ENCODE results near the gene SOX15.

SOX15 gene

DNA sequence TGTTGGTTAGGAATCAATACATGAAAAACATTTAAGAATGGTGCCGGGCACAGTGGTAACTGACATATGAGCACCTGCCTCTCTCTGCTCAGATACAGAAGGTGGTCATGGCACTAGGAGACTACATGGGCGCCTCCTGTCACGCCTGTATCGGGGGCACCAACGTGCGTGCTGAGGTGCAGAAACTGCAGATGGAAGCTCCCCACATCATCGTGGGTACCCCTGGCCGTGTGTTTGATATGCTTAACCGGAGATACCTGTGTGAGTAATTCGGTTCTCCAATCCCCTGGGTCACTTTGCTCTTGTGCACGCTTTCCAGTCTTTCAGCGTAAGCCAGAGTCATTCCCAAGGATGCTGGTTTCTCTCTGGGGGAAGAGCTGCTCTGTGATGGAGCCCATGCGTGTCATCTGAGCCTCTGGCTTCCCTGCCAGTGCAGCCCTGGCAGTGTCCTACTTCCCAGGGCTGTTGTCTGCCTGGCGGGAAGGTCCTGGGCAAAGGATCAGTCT, 13.4 kb downstream of the SOX15 start:
- DNase-seq, result no peak

- no peak for DNase-seq
Measured at GRCh38 chr17:7575959-7576358, 13.9 kb downstream of the SOX15 start.

GRCh38 chr17:7575481-7575883, 14.4 kb downstream of the SOX15 start:
- no peak for DNase-seq

- DNase-seq, result no peak
Measured at GRCh38 chr17:7574176-7574953, 15.5 kb downstream of the SOX15 start.

GRCh38 chr17:7573324-7574080, 16.4 kb downstream of the SOX15 start:
- DNase-seq, result peak; percentile 64

DNA sequence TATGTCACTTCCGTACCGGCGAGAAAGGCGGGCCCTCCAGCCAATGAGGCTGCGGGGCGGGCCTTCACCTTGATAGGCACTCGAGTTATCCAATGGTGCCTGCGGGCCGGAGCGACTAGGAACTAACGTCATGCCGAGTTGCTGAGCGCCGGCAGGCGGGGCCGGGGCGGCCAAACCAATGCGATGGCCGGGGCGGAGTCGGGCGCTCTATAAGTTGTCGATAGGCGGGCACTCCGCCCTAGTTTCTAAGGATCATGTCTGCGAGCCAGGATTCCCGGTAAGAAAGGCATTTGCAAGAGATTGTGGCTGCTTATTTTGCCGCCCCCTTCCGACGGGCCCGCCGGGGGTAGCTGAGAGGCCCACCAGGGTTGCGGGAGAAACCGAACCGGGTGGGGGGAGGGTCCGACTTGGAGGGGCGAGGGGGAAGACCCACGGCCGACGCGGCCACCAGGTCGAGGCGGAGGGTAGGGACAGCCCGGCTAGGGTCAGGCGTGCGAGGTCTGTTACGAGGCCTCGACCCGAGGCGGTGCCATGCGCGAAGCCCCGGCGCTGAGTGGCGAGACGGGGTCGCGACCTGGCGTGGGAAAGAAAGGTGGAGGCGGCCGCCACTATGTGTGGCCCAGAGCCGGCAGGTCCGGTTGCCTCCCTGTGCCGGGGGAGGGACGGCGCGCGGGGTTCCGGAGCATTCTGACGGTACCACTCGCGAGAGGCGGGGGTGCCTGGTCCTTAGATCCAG, 17.1 kb downstream of the SOX15 start:
- peak; percentile 98 for DNase-seq

DNA sequence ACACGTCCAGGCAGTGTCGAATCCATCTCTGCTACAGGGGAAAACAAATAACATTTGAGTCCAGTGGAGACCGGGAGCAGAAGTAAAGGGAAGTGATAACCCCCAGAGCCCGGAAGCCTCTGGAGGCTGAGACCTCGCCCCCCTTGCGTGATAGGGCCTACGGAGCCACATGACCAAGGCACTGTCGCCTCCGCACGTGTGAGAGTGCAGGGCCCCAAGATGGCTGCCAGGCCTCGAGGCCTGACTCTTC, 17.6 kb downstream of the SOX15 start:
- DNase-seq, result no peak

DNA sequence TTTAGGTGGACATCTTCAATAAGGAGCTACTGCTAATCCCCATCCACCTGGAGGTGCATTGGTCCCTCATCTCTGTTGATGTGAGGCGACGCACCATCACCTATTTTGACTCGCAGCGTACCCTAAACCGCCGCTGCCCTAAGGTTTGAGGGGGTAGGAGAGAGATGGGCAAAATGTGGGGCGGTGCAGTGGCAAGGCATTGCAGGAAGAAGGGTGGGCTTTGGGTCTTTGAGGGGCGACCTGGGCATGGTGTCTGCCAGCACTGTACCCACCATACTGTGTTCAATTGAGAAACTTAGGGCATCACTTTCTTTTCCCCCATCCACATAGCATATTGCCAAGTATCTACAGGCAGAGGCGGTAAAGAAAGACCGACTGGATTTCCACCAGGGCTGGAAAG, 19.5 kb downstream of the SOX15 start:
- no peak for DNase-seq

DNA sequence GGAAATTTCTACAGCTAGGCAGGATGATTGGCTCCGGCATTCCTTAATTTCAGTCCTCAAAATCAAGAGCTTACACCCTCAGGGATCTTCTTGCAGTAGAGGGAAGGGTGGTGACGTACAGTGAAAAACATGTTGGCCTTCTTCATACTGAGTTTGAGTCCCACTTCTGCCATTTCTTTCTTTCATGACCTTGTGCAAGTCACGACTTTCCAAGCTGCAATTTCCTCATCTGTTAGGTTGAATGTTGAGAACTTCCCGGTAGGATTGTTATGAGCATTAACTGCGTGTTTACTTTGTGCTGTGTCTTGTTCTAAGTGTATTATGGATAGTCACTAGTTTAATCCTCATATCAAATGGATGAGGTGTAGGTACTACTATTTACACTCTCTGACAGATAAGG, 20.3 kb downstream of the SOX15 start:
- no peak for DNase-seq

- no peak for DNase-seq
Measured at GRCh38 chr17:7563115-7563869, 26.6 kb downstream of the SOX15 start.

DNA sequence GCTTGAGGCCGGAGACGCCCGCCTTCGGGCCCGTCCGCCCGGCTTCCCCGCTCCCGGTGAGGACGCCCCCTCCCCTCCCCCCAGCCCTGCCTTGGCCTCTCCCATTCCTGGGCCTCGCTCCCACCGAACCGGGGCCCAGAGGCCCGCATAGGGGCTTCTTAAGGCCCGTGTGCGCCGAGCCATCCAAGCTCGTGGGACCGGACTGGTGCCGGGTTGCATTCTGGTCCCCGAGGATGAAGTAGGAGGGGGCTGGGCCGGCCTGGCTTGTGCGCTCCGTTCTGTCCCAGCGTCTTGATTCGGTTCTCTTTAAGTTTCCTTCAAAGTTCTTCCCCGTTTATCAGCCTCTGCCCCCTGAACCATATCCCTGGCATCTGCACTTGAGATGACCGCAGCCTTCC, 27.7 kb downstream of the SOX15 start:
- DNase-seq, result no peak

DNA sequence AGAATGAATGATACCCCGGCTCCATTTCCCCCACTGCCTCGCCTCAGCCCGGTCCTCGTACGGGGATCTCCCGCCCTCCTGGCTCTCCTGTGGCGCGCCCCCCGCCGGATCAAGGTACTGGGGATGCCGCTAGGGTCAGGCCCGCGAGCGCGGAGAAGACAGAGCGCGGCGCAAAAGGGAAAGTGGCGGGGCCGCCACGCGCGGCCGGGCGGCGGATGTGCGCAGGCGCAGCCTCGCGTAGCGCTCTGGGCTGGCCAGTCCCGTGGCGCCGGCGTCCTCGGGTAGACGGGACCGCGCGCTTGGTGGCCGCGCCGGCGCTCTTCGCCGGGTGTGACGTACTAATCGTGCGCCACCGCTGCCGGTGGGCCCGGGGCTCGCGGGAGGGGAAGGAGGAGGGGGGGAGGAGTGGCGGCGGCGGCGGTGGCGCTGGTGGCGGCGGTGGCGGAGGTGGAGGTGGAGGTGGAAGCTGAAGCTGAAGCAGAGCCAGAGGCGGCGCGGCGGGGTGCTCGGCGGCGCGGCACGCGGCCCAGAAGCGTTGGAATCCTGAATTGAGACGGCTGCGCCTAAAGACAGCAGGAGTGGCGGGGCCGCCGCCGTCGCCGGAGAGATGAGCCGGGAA, 28.2 kb downstream of the SOX15 start, which contains the start of gene SENP3:
TSS of gene SENP3 (plus strand) at position 331 of the 619 bp plus-strand sequence. CDS start 1,158 bp downstream, outside the sequence.
- DNase-seq, result peak; percentile 70

DNA sequence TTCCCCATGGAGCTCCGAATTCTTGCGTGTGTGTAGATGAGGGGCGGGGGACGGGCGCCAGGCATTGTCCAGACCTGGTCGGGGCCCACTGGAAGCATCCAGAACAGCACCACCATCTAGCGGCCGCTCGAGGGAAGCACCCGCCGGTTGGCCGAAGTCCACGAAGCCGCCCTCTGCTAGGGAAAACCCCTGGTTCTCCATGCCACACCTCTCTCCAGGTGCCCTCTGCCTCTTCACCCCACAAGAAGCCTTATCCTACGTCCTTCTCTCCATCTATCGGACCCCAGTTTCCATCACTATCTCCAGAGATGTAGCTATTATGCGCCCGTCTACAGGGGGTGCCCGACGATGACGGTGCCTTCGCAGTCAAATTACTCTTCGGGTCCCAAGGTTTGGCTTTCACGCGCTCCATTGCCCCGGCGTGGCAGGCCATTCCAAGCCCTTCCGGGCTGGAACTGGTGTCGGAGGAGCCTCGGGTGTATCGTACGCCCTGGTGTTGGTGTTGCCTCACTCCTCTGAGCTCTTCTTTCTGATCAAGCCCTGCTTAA, 28.8 kb downstream of the SOX15 start:
- DNase-seq, result peak; percentile 87

DNA sequence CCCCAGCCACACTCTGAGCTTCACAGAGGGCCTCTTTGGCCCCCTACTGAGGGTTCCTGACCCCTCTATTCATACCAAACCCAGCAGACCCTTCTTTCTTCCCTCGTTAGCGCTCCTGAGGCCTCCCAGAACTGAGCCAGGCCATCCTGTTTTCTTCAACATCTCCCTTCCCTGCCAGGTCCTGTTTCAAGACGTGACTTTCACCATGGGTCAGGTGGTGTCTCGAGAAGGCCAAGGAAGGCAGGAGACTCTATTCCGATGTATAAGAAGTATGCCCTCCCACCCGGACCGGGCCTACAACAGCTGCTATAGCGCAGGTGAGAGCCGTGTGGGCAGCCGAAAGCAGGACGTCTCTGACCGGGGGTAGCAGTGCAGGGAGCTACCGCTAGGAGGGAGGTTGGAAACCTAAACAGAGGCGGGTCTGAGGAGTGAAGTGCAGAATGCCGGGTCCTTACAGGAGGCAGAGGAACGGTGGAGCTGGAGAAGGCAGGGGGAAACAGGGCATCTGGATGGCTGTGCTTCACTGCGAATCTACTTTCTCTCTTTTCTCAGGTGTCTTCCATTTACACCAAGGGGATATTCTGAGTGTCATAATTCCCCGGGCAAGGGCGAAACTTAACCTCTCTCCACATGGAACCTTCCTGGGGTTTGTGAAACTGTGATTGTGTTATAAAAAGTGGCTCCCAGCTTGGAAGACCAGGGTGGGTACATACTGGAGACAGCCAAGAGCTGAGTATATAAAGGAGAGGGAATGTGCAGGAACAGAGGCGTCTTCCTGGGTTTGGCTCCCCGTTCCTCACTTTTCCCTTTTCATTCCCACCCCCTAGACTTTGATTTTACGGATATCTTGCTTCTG, 29.5 kb downstream of the SOX15 start:
- peak; percentile 41 for DNase-seq

GRCh38 chr17:7559320-7560171, 30.3 kb downstream of the SOX15 start:
- peak; percentile 68 for DNase-seq

GRCh38 chr17:7558544-7559319, 31.2 kb downstream of the SOX15 start, which contains the start of gene TNFSF13:
Gene TNFSF13, plus strand, starts transcription at chr17:7558750. Its CDS starts 290 bp downstream, at chr17:7559040.
- DNase-seq, result peak; percentile 43

DNA sequence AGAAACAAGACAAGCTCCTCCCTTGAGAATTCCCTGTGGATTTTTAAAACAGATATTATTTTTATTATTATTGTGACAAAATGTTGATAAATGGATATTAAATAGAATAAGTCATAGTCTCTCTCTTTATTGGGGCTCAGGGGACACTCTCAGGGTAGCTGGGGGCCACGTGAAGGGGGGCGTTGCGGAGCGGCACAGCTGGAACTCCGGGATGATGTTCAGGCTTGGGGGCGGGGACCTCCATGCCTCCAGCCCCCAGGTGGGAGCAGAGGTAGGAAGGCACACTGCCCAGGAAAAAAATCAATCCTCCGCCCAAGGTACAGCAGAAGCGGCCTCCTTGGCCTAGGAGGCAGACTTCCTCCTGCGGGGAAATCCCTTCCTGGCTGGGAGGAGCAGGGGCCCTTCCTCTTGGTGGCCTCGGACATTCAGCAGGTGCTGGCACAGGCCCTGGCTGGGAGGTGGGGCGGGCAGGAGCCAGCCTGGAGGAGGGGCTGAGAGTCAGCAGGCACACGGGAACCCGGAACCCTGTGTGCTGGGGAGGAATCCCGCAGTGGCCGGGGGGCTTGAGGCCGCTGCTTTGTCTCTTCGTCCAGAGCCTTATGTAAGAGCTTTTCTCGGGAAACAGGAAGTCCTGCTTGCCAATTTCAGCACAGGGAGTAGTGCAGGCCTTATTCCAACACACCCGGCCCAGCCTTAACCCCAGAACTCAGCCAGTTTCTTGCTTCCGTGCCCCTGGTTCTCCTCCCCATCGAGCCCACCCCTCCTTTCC, 31.9 kb downstream of the SOX15 start:
- peak; percentile 64 for DNase-seq

- no peak for DNase-seq
Measured at GRCh38 chr17:7557147-7557764, 32.6 kb downstream of the SOX15 start.
